Retinal pigment epithelial cell (primary cell): ENCODE measurements around the gene COL4A2.

ENCODE experiments used
- DNase-seq: peaks from one replicate; pipeline ENCODE4 v3.0.0-alpha.2; 2010; ENCODE audit warnings: low read depth
- H3K4me3 ChIP-seq: 2 replicates; pipeline ENCODE4 v1.5.1; 2011; ENCODE audit warnings: mild to moderate bottlenecking, low read length, control low read depth, moderate library complexity
- TF ChIP-seq, protein P1 (sequence below): conservative IDR thresholded peaks from 2 replicates; pipeline ENCODE4 v1.5.1; 2011; ENCODE audit warnings: low read depth, low read length, control low read depth, inconsistent platforms

Gene COL4A2

DNA sequence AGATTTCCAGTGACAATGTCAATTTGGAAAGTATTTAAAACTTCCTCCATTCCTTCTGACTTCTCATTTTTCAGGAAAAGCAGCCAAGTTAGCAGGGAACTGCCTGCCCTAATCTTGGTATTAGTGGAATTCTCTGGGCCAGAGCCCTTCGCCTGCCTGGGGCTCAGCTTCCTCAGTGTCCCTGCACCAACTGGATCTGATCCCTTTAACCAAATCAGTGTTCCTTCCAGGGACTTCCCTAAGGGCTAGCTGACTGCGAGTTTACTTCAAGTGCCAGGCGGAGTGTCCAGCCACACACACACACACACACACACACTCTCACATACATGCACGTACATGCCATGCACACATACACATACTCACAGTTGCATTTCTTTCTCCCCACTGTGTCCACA is 234.4 kb downstream of the COL4A2 start:
- no peak for DNase-seq
- TF ChIP-seq, protein P1, sequence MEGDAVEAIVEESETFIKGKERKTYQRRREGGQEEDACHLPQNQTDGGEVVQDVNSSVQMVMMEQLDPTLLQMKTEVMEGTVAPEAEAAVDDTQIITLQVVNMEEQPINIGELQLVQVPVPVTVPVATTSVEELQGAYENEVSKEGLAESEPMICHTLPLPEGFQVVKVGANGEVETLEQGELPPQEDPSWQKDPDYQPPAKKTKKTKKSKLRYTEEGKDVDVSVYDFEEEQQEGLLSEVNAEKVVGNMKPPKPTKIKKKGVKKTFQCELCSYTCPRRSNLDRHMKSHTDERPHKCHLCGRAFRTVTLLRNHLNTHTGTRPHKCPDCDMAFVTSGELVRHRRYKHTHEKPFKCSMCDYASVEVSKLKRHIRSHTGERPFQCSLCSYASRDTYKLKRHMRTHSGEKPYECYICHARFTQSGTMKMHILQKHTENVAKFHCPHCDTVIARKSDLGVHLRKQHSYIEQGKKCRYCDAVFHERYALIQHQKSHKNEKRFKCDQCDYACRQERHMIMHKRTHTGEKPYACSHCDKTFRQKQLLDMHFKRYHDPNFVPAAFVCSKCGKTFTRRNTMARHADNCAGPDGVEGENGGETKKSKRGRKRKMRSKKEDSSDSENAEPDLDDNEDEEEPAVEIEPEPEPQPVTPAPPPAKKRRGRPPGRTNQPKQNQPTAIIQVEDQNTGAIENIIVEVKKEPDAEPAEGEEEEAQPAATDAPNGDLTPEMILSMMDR: no peak
- no peak overlapping the region for H3K4me3 ChIP-seq

DNA sequence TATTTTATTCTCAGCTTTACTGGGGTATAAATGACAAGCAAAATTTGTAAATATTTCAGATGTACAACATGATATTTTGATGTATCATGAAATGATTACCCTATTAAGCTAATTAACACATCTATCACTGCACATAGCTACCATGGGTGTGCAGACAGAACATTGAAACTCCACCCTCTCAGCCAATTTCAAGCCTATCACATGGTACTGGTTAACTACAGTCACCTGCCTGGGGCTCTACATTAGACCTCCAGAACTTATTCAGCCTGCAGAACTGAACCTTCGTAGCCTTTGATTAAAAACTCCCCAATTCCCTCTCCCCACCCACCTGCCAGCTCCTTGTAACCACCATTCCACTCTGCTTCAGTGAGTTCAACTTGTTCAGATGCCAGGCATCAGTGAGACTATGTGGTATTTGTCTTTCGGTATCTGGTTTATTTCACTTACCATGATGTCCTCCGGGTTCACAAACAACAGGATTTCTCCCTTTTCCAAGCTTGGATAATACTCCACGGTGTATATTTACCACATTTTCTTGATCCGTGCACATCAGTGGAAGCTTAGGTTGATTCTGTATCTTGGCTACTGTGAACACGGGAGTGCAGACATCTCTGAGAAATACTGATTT is 235.2 kb downstream of the COL4A2 start:
- H3K4me3 ChIP-seq: no peak overlapping the region
- no peak for DNase-seq
- TF ChIP-seq, protein P1: no peak

DNA sequence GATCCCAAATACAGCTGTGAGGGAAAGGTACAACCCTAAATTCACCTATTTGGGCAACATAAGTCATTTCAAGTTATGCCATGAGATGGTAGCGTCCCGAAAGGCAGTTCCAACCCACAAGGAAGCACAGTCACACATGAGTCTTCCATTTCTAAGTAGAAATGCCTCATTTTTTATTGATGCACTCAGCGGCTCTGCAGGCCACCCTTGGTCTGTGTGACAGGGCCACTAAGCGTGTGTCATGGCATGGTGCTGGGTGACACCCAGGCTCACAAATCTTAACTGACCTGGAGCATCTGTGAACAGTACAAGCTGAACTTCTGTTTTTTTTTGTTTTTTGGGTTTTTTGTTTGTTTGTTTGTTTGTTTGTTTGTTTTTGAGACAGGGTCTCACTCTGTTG is 239.3 kb downstream of the COL4A2 start:
- no peak overlapping the region for H3K4me3 ChIP-seq
- TF ChIP-seq, protein P1: no peak
- no peak for DNase-seq

- DNase-seq: no peak
- TF ChIP-seq, protein P1: no peak
- no peak overlapping the region for H3K4me3 ChIP-seq
These were observed 239.8 kb downstream of the COL4A2 start for GRCh38 chr13:110546926-110547325.

DNA sequence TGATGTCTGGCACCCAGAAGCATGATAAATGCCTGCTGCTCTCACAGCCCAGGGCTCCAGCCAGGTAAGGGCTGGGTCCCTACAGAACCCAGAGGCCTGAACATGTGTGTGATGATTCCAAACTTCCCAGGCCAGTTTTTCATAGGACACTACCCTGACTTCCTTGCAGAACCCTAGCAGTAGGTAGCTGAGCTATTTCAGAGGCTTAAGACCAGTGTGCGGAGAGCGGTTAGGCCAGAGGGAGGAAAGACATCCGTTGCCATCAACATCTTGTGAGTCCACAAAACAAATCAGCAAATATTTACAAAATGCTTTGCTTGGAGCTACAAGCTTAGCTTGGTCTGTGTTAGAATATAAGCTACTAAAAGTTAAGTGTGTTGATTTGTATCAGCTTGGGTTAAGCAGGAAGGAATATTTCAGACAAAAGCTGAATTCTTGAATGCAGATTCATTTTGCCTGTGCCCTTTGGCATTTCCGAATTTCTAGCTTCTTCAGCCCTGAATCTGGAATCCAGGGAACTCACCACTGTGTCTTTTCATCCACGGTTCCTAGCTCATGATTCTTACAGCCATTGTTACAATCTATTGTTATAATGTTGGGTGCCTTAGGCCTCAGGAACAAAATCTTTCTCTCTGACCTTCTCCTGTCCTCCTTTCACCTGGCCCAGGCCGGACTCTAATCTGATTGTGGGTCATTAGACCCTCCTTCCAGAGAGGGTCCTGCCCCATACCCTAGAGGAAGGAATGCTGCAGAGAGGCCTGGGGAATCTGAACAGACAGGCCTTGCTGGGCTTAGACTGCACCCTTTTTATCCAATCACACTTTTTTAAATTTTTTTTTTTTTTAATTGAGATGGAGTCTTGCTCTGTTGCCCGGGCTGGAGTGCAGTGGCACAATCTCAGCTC is 242.1 kb downstream of the COL4A2 start:
- no peak overlapping the region for H3K4me3 ChIP-seq
- TF ChIP-seq, protein P1: no peak
- no peak for DNase-seq

DNA sequence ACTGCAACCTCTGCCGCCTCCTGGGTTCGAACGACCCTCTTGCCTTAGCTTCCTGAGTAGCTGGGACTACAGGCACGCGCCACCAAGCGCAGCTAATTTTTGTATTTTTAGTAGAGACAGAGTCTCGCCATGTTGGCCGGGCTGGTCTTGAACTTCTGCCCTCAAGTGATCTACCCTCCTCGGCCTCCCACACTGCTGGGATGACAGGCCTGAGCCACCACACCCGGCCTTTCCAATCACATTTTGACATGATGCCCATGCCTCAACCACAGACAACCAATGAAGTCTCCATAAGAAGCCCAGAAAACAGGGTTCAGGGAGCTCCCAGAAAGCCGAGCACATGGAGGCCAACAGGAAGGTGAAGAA is 242.7 kb downstream of the COL4A2 start:
- DNase-seq: no peak
- no peak overlapping the region for H3K4me3 ChIP-seq
- TF ChIP-seq, protein P1: no peak

- DNase-seq: no peak
- H3K4me3 ChIP-seq: no peak overlapping the region
- TF ChIP-seq, protein P1: no peak
These were observed 244.2 kb downstream of the COL4A2 start for GRCh38 chr13:110551284-110551683.
